Esophagus squamous epithelium (tissue), 4 donors: ENCODE data around the gene CDK8.

Experiments
- CTCF ChIP-seq, 6 experiments: fragments of 450-650 bp in 4 of 6; fragments of 200-600 bp in 2 of 6; sonication (generic) in 2 of 6; IDR thresholded peaks; one replicate each; pipeline ENCODE4 v1.5.1; 2016 to 2019; ENCODE audit warnings: antibody characterized with exemption in 6 of 6, mild to moderate bottlenecking in 4 of 6, moderate library complexity in 4 of 6
- POLR2A ChIP-seq, 4 donors: fragments of 450-650 bp; IDR thresholded peaks; one replicate each; pipeline ENCODE4 v1.6.1; 2017; ENCODE audit warnings: antibody characterized with exemption in 4 of 4, mild to moderate bottlenecking in 4 of 4, moderate library complexity in 3 of 4

- TF ChIP-seq POLR2A (IDR thresholded peaks at IDR 0.05) (no peak), CTCF (IDR thresholded peaks at IDR 0.05) (no peak)
Observed at GRCh38 chr13:26259634-26260033, 5.7 kb downstream of the CDK8 start.
